Skeletal muscle satellite cell (primary cell): ENCODE measurements around the gene NAA25.
"Not testable (repeated sequence)": the region's sequence is repeated elsewhere in the genome, so short reads cannot be mapped to it uniquely, and the experiment has no call there.

Source experiments
- H3K27me3 ChIP-seq: 2 replicates; pipeline ENCODE4 v1.7.0; 2013; ENCODE audit warnings: low read length; ENCODE audit not compliant: control insufficient read depth, insufficient read depth
- H3K36me3 ChIP-seq: 2 replicates; pipeline ENCODE4 v1.7.0; 2013; ENCODE audit warnings: mild to moderate bottlenecking, control low read depth, low read length; ENCODE audit not compliant: insufficient read depth
- H3K4me1 ChIP-seq: 2 replicates; pipeline ENCODE4 v1.7.0; 2013; ENCODE audit warnings: low read length; ENCODE audit not compliant: control insufficient read depth, insufficient read depth
- H3K4me2 ChIP-seq: 2 replicates; pipeline ENCODE4 v1.7.0; 2013; ENCODE audit warnings: mild to moderate bottlenecking, low read length
- H3K4me3 ChIP-seq: 2 replicates; pipeline ENCODE4 v1.7.0; 2013; ENCODE audit warnings: low read length
- H3K9ac ChIP-seq: 2 replicates; pipeline ENCODE4 v1.7.0; 2013; ENCODE audit warnings: mild to moderate bottlenecking, low read depth, low read length, moderate library complexity
- H3K9me3 ChIP-seq: replicated peaks from 2 replicates; pipeline ENCODE4 v1.7.0; 2013; ENCODE audit warnings: mild to moderate bottlenecking, control low read depth, low read length

The NAA25 gene

GRCh38 chr12:111998015-111998414 lies 110.6 kb downstream of the NAA25 start:
- no peak overlapping the region for H3K4me3 ChIP-seq

GRCh38 chr12:111997300-111997699 lies 111.3 kb downstream of the NAA25 start:
- Histone ChIP-seq H3K9ac (no peak overlapping the region), H3K27me3 (no peaks in the 10 kb centered on the region), H3K4me3 (no peak overlapping the region), H3K4me2 (no peak overlapping the region), H3K36me3 (no peaks in the 10 kb centered on the region), H3K4me1 (no peaks in the 10 kb centered on the region), H3K9me3 (no peaks in the 10 kb centered on the region)

More at GRCh38 chr12:111998015-111998414, 110.6 kb downstream of the NAA25 start:
- Histone ChIP-seq H3K4me1 (no peaks in the 10 kb centered on the region), H3K27me3 (no peaks in the 10 kb centered on the region), H3K9me3 (no peaks in the 10 kb centered on the region), H3K9ac (no peak overlapping the region), H3K36me3 (no peaks in the 10 kb centered on the region), H3K4me2 (no peak overlapping the region)

- H3K4me3 ChIP-seq, result no peak overlapping the region
- H3K36me3 ChIP-seq, result no peaks in the 10 kb centered on the region
- H3K9me3 ChIP-seq, result no peaks in the 10 kb centered on the region
- no peaks in the 10 kb centered on the region for H3K27me3 ChIP-seq
- no peak overlapping the region for H3K4me2 ChIP-seq
- no peak overlapping the region for H3K9ac ChIP-seq
- no peaks in the 10 kb centered on the region for H3K4me1 ChIP-seq
Observed at GRCh38 chr12:111995782-111996480, 112.7 kb downstream of the NAA25 start.

- H3K9ac ChIP-seq, H3K9me3 ChIP-seq, H3K36me3 ChIP-seq, H3K4me1 ChIP-seq, H3K4me3 ChIP-seq, H3K27me3 ChIP-seq, H3K4me2 ChIP-seq: not testable (repeated sequence)
Observed at GRCh38 chr12:111994211-111995111, 114.1 kb downstream of the NAA25 start.

GRCh38 chr12:111993292-111994150 lies 115.1 kb downstream of the NAA25 start:
- H3K27me3 ChIP-seq, result no peaks in the 10 kb centered on the region
- H3K9me3 ChIP-seq, result no peaks in the 10 kb centered on the region
- H3K36me3 ChIP-seq, result no peaks in the 10 kb centered on the region
- no peak overlapping the region for H3K4me3 ChIP-seq
- H3K4me2 ChIP-seq, result no peak overlapping the region
- no peaks in the 10 kb centered on the region for H3K4me1 ChIP-seq
- H3K9ac ChIP-seq, result no peak overlapping the region

- H3K4me3 ChIP-seq, result no peak overlapping the region
- H3K9me3 ChIP-seq, result no peaks in the 10 kb centered on the region
- H3K4me2 ChIP-seq, result no peak overlapping the region
- no peaks in the 10 kb centered on the region for H3K4me1 ChIP-seq
- no peak overlapping the region for H3K9ac ChIP-seq
- H3K27me3 ChIP-seq, result no peaks in the 10 kb centered on the region
- no peaks in the 10 kb centered on the region for H3K36me3 ChIP-seq
Observed at GRCh38 chr12:111992464-111992863, 116.1 kb downstream of the NAA25 start.

- Histone ChIP-seq H3K4me3 (no peak overlapping the region), H3K27me3 (no peaks in the 10 kb centered on the region), H3K36me3 (no peaks in the 10 kb centered on the region), H3K4me1 (no peaks in the 10 kb centered on the region), H3K9ac (no peak overlapping the region), H3K4me2 (no peak overlapping the region), H3K9me3 (no peaks in the 10 kb centered on the region)
Observed at GRCh38 chr12:111991946-111992345, 116.6 kb downstream of the NAA25 start.

- no peaks in the 10 kb centered on the region for H3K27me3 ChIP-seq
- H3K4me2 ChIP-seq, result no peak overlapping the region
- no peaks in the 10 kb centered on the region for H3K9me3 ChIP-seq
- H3K4me1 ChIP-seq, result no peaks in the 10 kb centered on the region
- H3K36me3 ChIP-seq, result no peaks in the 10 kb centered on the region
- H3K9ac ChIP-seq, result no peak overlapping the region
- H3K4me3 ChIP-seq, result no peak overlapping the region
Observed at GRCh38 chr12:111991535-111991934, 117.0 kb downstream of the NAA25 start.

- Histone ChIP-seq H3K9me3 (no peaks in the 10 kb centered on the region), H3K4me1 (no peaks in the 10 kb centered on the region), H3K4me3 (no peak overlapping the region), H3K27me3 (no peaks in the 10 kb centered on the region), H3K9ac (no peak overlapping the region), H3K4me2 (no peak overlapping the region), H3K36me3 (no peaks in the 10 kb centered on the region)
Observed at GRCh38 chr12:111984820-111985219, 123.8 kb downstream of the NAA25 start.

- no peak overlapping the region for H3K4me2 ChIP-seq
- no peak overlapping the region for H3K4me3 ChIP-seq
- H3K27me3 ChIP-seq, result no peaks in the 10 kb centered on the region
- H3K9ac ChIP-seq, result no peak overlapping the region
- H3K9me3 ChIP-seq, result no peaks in the 10 kb centered on the region
- H3K36me3 ChIP-seq, result no peaks in the 10 kb centered on the region
- H3K4me1 ChIP-seq, result no peaks in the 10 kb centered on the region
Observed at GRCh38 chr12:111981987-111982386, 126.6 kb downstream of the NAA25 start.

- no peak overlapping the region for H3K4me3 ChIP-seq
- H3K4me2 ChIP-seq, result no peak overlapping the region
Observed at GRCh38 chr12:111980598-111980997, 128.0 kb downstream of the NAA25 start.

More at GRCh38 chr12:111980598-111980997, 128.0 kb downstream of the NAA25 start:
- H3K4me1 ChIP-seq, result no peaks in the 10 kb centered on the region
- H3K9me3 ChIP-seq, result no peaks in the 10 kb centered on the region
- H3K36me3 ChIP-seq, result no peaks in the 10 kb centered on the region
- H3K27me3 ChIP-seq, result no peaks in the 10 kb centered on the region
- H3K9ac ChIP-seq, result no peak overlapping the region
